HG02884 (cell line): ENCODE data around the gene NTN4.
"Not testable (repeated sequence)": the region's sequence is repeated elsewhere in the genome, so short reads cannot be mapped to it uniquely, and the experiment has no call there.

ENCODE experiments used
- ATAC-seq: cut with Tn5 transposase; IDR thresholded peaks from one replicate; pipeline ENCODE4 v1.9.1; 2021; ENCODE audit warnings: mild to moderate bottlenecking, moderate library complexity; ENCODE audit not compliant: unreplicated experiment

Gene NTN4

GRCh38 chr12:95756362-95756761 lies 34.2 kb downstream of the NTN4 start:
- no peak for ATAC-seq

- no peak for ATAC-seq
These were observed 35.2 kb downstream of the NTN4 start for GRCh38 chr12:95755261-95755865.

GRCh38 chr12:95746062-95746461 lies 44.5 kb downstream of the NTN4 start:
- ATAC-seq, result not testable (repeated sequence)

- no peak for ATAC-seq
These were observed 48.0 kb downstream of the NTN4 start for GRCh38 chr12:95742586-95742985.

GRCh38 chr12:95741635-95742034 lies 48.9 kb downstream of the NTN4 start:
- no peak for ATAC-seq

GRCh38 chr12:95740751-95741150 lies 49.8 kb downstream of the NTN4 start:
- no peak for ATAC-seq

- ATAC-seq, result no peak
These were observed 50.8 kb downstream of the NTN4 start for GRCh38 chr12:95739561-95740313.

GRCh38 chr12:95738024-95738611 lies 52.4 kb downstream of the NTN4 start:
- no peak for ATAC-seq

- no peak for ATAC-seq
These were observed 53.9 kb downstream of the NTN4 start for GRCh38 chr12:95736631-95737030.

GRCh38 chr12:95735728-95736127 lies 54.8 kb downstream of the NTN4 start:
- ATAC-seq, result not testable (repeated sequence)

- ATAC-seq, result no peak
These were observed 57.3 kb downstream of the NTN4 start for GRCh38 chr12:95733141-95733825.

- ATAC-seq, result no peak
These were observed 59.0 kb downstream of the NTN4 start for GRCh38 chr12:95731519-95731958.

GRCh38 chr12:95730457-95730856 lies 60.1 kb downstream of the NTN4 start:
- ATAC-seq, result no peak

GRCh38 chr12:95726903-95727302 lies 63.7 kb downstream of the NTN4 start:
- no peak for ATAC-seq

GRCh38 chr12:95724767-95725166 lies 65.8 kb downstream of the NTN4 start:
- ATAC-seq, result no peak

GRCh38 chr12:95723693-95724384 lies 66.7 kb downstream of the NTN4 start:
- no peak for ATAC-seq

GRCh38 chr12:95721320-95721719 lies 69.2 kb downstream of the NTN4 start:
- no peak for ATAC-seq

- ATAC-seq, result no peak
These were observed 70.4 kb downstream of the NTN4 start for GRCh38 chr12:95720146-95720545.

- no peak for ATAC-seq
These were observed 71.8 kb downstream of the NTN4 start for GRCh38 chr12:95718772-95719171.

GRCh38 chr12:95718006-95718431 lies 72.5 kb downstream of the NTN4 start:
- no peak for ATAC-seq
